GM12891 (cell line): ENCODE data around the gene NREP.

Experiments
- PAX5 ChIP-seq: IDR thresholded peaks from 2 replicates; pipeline ENCODE4 v1.6.1; 2011; ENCODE audit warnings: low read length, moderate library complexity, mild to moderate bottlenecking; ENCODE audit not compliant: insufficient read depth, severe bottlenecking
- POLR2A ChIP-seq: IDR thresholded peaks from 2 replicates; pipeline ENCODE4 v1.6.1; 2011; ENCODE audit warnings: low read depth, low read length, control low read depth
- POLR2AphosphoS5 ChIP-seq: IDR thresholded peaks from 2 replicates; pipeline ENCODE4 v1.6.1; 2011; ENCODE audit warnings: low read depth, low read length, control low read depth
- POU2F2 ChIP-seq: IDR thresholded peaks from 2 replicates; pipeline ENCODE4 v1.6.1; 2011; ENCODE audit warnings: low read depth, mild to moderate bottlenecking, control low read depth, low read length, moderate library complexity
- SPI1 ChIP-seq: IDR thresholded peaks from 2 replicates; pipeline ENCODE4 v1.6.1; 2011; ENCODE audit warnings: low read depth, low read length, control low read depth
- TAF1 ChIP-seq: IDR thresholded peaks from 2 replicates; pipeline ENCODE4 v1.6.1; 2011; ENCODE audit warnings: low read depth, low read length, control low read depth

GRCh38 chr5:111781200-111781599, 24.2 kb upstream of the NREP start:
- TF ChIP-seq POLR2A (no peak), POLR2AphosphoS5 (no peak), SPI1 (no peak), PAX5 (no peak), TAF1 (no peak), POU2F2 (no peak)
